Astrocyte (in vitro differentiated cells and primary cell): ENCODE results near the gene GRIA1. TPM values are rescaled to one million over a fixed set of nuclear protein-coding genes. Genes with fewer than 3 reads are reported as not detected.

ENCODE experiments used
- DNase-seq: peaks from one replicate; pipeline ENCODE4 v3.0.0-alpha.2; 2010; ENCODE audit warnings: low read depth
- FAIRE-seq: peaks from 2 replicates; lab custom pipeline; 2011; peaks lifted over from hg19 to GRCh38; lab: Jason Lieb, UNC
- H2AFZ ChIP-seq: 2 replicates; pipeline ENCODE4 v1.6.0; 2012; ENCODE audit warnings: low read depth, low read length, inconsistent platforms
- H3K27ac ChIP-seq: 2 replicates; pipeline ENCODE4 v1.5.1; 2011; ENCODE audit warnings: low read depth, low read length, inconsistent platforms
- H3K27me3 ChIP-seq: 2 replicates; pipeline ENCODE4 v1.6.0; 2011; ENCODE audit warnings: low read length, inconsistent platforms; ENCODE audit not compliant: insufficient read depth
- H3K36me3 ChIP-seq: 2 replicates; pipeline ENCODE4 v1.5.1; 2011; ENCODE audit warnings: low read length, inconsistent platforms; ENCODE audit not compliant: insufficient read depth
- H3K4me1 ChIP-seq: 2 replicates; pipeline ENCODE4 v1.5.1; 2011; ENCODE audit warnings: low read length, inconsistent platforms; ENCODE audit not compliant: insufficient read depth
- H3K4me2 ChIP-seq: 2 replicates; pipeline ENCODE4 v1.6.0; 2012; ENCODE audit warnings: low read length, inconsistent platforms
- H3K4me3 ChIP-seq: 2 replicates; pipeline ENCODE4 v1.5.1; 2011; ENCODE audit warnings: low read depth, mild to moderate bottlenecking, low read length, inconsistent platforms; ENCODE audit not compliant: insufficient read depth
- H3K79me2 ChIP-seq: 2 replicates; pipeline ENCODE4 v1.6.0; 2012; ENCODE audit warnings: mild to moderate bottlenecking, low read length, inconsistent platforms; ENCODE audit not compliant: insufficient read depth
- H3K9ac ChIP-seq: 2 replicates; pipeline ENCODE4 v1.6.0; 2012; ENCODE audit warnings: mild to moderate bottlenecking, low read length, inconsistent platforms
- H3K9me3 ChIP-seq: 2 replicates; pipeline ENCODE4 v1.5.1; 2012; ENCODE audit warnings: low read depth, mild to moderate bottlenecking, low read length, inconsistent platforms; ENCODE audit not compliant: insufficient read depth
- H4K20me1 ChIP-seq: 2 replicates; pipeline ENCODE4 v1.6.0; 2012; ENCODE audit warnings: low read length, inconsistent platforms; ENCODE audit not compliant: insufficient read depth
- H3K27ac Mint-ChIP-seq: one replicate; pipeline ENCODE4 v1.8.0; 2021; ENCODE audit warnings: mild to moderate bottlenecking, mixed read lengths; ENCODE audit not compliant: unreplicated experiment
- H3K27me3 Mint-ChIP-seq: one replicate; pipeline ENCODE4 v1.8.0; 2021; ENCODE audit warnings: low read depth, mixed read lengths; ENCODE audit not compliant: unreplicated experiment
- H3K36me3 Mint-ChIP-seq: one replicate; pipeline ENCODE4 v1.8.0; 2021; ENCODE audit warnings: low read depth, mixed read lengths; ENCODE audit not compliant: unreplicated experiment
- H3K4me1 Mint-ChIP-seq: one replicate; pipeline ENCODE4 v1.8.0; 2021; ENCODE audit warnings: low read depth, mixed read lengths; ENCODE audit not compliant: unreplicated experiment
- H3K4me3 Mint-ChIP-seq: one replicate; pipeline ENCODE4 v1.8.0; 2021; ENCODE audit warnings: mild to moderate bottlenecking, moderate library complexity, mixed read lengths; ENCODE audit not compliant: unreplicated experiment
- H3K9me3 Mint-ChIP-seq: one replicate; pipeline ENCODE4 v1.8.0; 2021; ENCODE audit warnings: mild to moderate bottlenecking, mixed read lengths; ENCODE audit not compliant: unreplicated experiment
- EZH2 ChIP-seq: IDR thresholded peaks from 2 replicates; pipeline ENCODE4 v1.6.1; 2012; ENCODE audit warnings: mild to moderate bottlenecking, low read length, inconsistent platforms; ENCODE audit not compliant: insufficient read depth
- total RNA-seq: library from RNA; stranded (reverse); gene quantifications from 2 replicates; pipeline ENCODE4 v1.2.1, GENCODE V29; 2021
- TF ChIP-seq, protein P1 (sequence below): IDR thresholded peaks from 2 replicates; pipeline ENCODE4 v1.5.1; 2011; ENCODE audit warnings: low read depth, mild to moderate bottlenecking, inconsistent platforms, low read length, moderate library complexity; ENCODE audit not compliant: insufficient read depth

GRIA1 gene
- total RNA-seq, 1 donor from 2014 or later, result 5.4 TPM

DNA sequence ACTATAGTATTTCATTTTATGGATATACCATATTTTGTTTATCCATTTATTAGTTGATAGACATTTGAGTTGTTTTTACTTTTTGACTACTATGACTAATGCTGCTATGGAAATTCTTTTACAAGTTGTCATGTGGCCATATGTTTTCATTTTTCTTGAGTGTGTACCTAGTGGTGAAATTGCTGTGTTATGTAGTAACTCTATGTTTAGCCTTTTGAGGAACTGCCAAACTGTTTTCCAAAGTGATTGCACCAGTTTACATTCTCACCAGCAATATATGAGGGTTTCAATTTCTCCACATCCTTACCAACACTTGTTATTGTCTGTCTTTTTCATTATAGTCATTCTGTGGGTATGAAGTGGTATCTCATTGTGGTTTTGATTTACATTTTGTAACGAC is 75.4 kb downstream of the GRIA1 start:
- peak; percentile 38 for DNase-seq
- TF ChIP-seq, protein P1, sequence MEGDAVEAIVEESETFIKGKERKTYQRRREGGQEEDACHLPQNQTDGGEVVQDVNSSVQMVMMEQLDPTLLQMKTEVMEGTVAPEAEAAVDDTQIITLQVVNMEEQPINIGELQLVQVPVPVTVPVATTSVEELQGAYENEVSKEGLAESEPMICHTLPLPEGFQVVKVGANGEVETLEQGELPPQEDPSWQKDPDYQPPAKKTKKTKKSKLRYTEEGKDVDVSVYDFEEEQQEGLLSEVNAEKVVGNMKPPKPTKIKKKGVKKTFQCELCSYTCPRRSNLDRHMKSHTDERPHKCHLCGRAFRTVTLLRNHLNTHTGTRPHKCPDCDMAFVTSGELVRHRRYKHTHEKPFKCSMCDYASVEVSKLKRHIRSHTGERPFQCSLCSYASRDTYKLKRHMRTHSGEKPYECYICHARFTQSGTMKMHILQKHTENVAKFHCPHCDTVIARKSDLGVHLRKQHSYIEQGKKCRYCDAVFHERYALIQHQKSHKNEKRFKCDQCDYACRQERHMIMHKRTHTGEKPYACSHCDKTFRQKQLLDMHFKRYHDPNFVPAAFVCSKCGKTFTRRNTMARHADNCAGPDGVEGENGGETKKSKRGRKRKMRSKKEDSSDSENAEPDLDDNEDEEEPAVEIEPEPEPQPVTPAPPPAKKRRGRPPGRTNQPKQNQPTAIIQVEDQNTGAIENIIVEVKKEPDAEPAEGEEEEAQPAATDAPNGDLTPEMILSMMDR, result no peak
- no peak for TF ChIP-seq EZH2
- no peak overlapping the region for H2AFZ ChIP-seq
- Mint-ChIP-seq H3K4me3 (no peak overlapping the region), H3K27ac (no peak overlapping the region), H3K9me3 (peaks cover 3% of the 10 kb centered on the region), H3K36me3 (no peaks in the 10 kb centered on the region), H3K4me1 (peaks cover 18% of the 10 kb centered on the region), H3K27me3 (no peaks in the 10 kb centered on the region)
- no peaks in the 10 kb centered on the region for H3K79me2 ChIP-seq
- FAIRE-seq, result peak; percentile 66
- no peak overlapping the region for H3K4me3 ChIP-seq
- H3K9me3 ChIP-seq, result no peaks in the 10 kb centered on the region
- no peak overlapping the region for H3K27ac ChIP-seq
- H3K36me3 ChIP-seq, result no peaks in the 10 kb centered on the region
- H3K27me3 ChIP-seq, result no peaks in the 10 kb centered on the region
- H3K4me1 ChIP-seq, result peaks cover 9% of the 10 kb centered on the region
- no peaks in the 10 kb centered on the region for H4K20me1 ChIP-seq
- H3K9ac ChIP-seq, result no peak overlapping the region
- no peak overlapping the region for H3K4me2 ChIP-seq

DNA sequence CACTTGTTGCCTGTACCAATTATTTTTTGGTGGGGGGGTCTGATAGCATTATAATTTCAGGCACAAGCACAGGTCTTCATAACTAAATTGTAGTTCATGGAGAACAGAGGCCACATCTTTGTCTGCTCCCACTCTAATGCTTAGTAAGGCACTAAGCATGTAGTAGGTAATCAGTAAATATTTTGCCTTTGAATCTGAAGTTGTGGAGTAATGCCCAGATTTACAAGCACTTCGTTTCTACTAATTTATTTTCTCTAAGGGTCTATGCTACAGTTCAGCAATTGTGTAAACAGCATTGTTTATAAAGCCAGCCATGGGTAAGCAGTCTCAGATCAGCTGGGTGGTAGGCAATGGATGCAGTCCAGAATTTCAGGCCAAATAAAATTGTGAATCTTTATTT is 78.6 kb downstream of the GRIA1 start:
- H3K27ac ChIP-seq, result no peak overlapping the region
- no peaks in the 10 kb centered on the region for H3K36me3 ChIP-seq
- Mint-ChIP-seq H3K9me3 (no peaks in the 10 kb centered on the region), H3K36me3 (no peaks in the 10 kb centered on the region), H3K4me3 (no peak overlapping the region), H3K27me3 (no peaks in the 10 kb centered on the region), H3K27ac (no peak overlapping the region), H3K4me1 (no peaks in the 10 kb centered on the region)
- H3K4me3 ChIP-seq, result no peak overlapping the region
- H4K20me1 ChIP-seq, result no peaks in the 10 kb centered on the region
- H2AFZ ChIP-seq, result no peak overlapping the region
- H3K27me3 ChIP-seq, result no peaks in the 10 kb centered on the region
- FAIRE-seq, result no peak
- H3K4me1 ChIP-seq, result no peaks in the 10 kb centered on the region
- no peak overlapping the region for H3K4me2 ChIP-seq
- H3K9me3 ChIP-seq, result no peaks in the 10 kb centered on the region
- no peak for DNase-seq
- H3K9ac ChIP-seq, result no peak overlapping the region
- TF ChIP-seq, protein P1, result no peak
- TF ChIP-seq EZH2, result no peak
- no peaks in the 10 kb centered on the region for H3K79me2 ChIP-seq

DNA sequence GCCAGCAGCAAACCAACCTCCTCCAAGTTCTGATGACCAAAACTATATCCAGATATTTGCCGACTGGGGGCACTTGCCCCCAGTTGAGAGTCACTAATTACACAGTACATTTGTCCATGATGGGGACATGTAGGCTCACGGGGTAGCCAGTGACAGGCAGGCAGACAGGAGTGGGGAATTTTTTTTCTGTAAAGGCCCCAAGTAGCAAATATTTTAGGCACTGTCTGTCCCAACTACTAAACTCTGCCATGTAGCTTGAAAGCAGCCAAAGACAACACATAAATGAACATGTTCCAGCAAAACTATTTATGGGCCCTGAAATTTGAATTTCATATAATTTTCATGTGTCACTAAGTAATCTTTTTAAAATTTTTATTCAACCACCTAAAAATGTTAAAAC is 80.7 kb downstream of the GRIA1 start:
- Histone ChIP-seq H3K79me2 (no peaks in the 10 kb centered on the region), H3K4me2 (no peak overlapping the region), H3K4me3 (no peak overlapping the region), H3K9me3 (no peaks in the 10 kb centered on the region), H3K27ac (no peak overlapping the region), H3K36me3 (no peaks in the 10 kb centered on the region), H3K4me1 (no peaks in the 10 kb centered on the region), H3K27me3 (no peaks in the 10 kb centered on the region), H2AFZ (no peak overlapping the region), H4K20me1 (no peaks in the 10 kb centered on the region), H3K9ac (no peak overlapping the region)
- Mint-ChIP-seq H3K27ac (no peak overlapping the region), H3K4me3 (no peak overlapping the region), H3K9me3 (no peaks in the 10 kb centered on the region), H3K27me3 (no peaks in the 10 kb centered on the region), H3K4me1 (no peaks in the 10 kb centered on the region), H3K36me3 (no peaks in the 10 kb centered on the region)
- no peak for DNase-seq
- TF ChIP-seq, protein P1, result no peak
- TF ChIP-seq EZH2, result no peak
- FAIRE-seq, result no peak
